PC-3 (cell line): ENCODE results near the gene CAMTA1. TPM values are rescaled to one million over a fixed set of nuclear protein-coding genes. Genes with fewer than 3 reads are reported as not detected.
"Not testable (repeated sequence)": the region's sequence is repeated elsewhere in the genome, so short reads cannot be mapped to it uniquely, and the experiment has no call there.

Experiments used
- ATAC-seq: fragments of 200-7000 bp; cut with Tn5 transposase; 2 replicates; pipeline ENCODE4 v1.9.1; 2020; ENCODE audit warnings: mild to moderate bottlenecking, moderate library complexity
- Bru-seq: library from RNA; stranded (reverse); fragments of 400-500 nt; gene quantifications from one replicate; lab custom pipeline; 2021; lab: Mats Ljungman, UMichigan
- BruChase-seq, 2 experiments: library from RNA; stranded (reverse); fragments of 400-500 nt; gene quantifications; one replicate each; lab custom pipeline; 2021; lab: Mats Ljungman, UMichigan
- BruUV-seq: library from RNA; stranded (reverse); fragments of 400-500 nt; replicated peaks from 2 replicates; lab custom pipeline; 2021; lab: Mats Ljungman, UMichigan
- CTCF ChIA-PET: fragments of 300-600 bp; sonication (Branson Sonifier 250); formaldehyde crosslinking; loops from one replicate; lab custom pipeline; 2022; ENCODE audit warnings: antibody characterized with exemption; lab: Charles Lee
- POLR2A ChIA-PET: fragments of 300-600 bp; sonication (Branson Sonifier 250); formaldehyde crosslinking; loops from one replicate; lab custom pipeline; 2022; ENCODE audit warnings: antibody characterized with exemption; ENCODE audit not compliant: unreplicated experiment; lab: Charles Lee
- DNase-seq: peaks from one replicate; pipeline ENCODE4 v3.0.0-alpha.2; 2015
- H2AFZ ChIP-seq: fragments of 300-600 bp; sonication (generic); 2 replicates; pipeline ENCODE4 v1.6.0; 2016; ENCODE audit warnings: antibody characterized with exemption, low read length
- H3F3A ChIP-seq: fragments of 300-600 bp; sonication (generic); one replicate; pipeline ENCODE4 v1.6.0; 2017; ENCODE audit warnings: antibody characterized with exemption, low read length, control low read depth, mild to moderate bottlenecking; ENCODE audit not compliant: unreplicated experiment
- H3K27ac ChIP-seq: fragments of 300-600 bp; sonication (generic); 2 replicates; pipeline ENCODE4 v1.5.1; 2016; ENCODE audit warnings: mild to moderate bottlenecking, low read length
- H3K27me3 ChIP-seq: fragments of 300-600 bp; sonication (generic); 2 replicates; pipeline ENCODE4 v1.6.1; 2016; ENCODE audit warnings: low read length, mixed read lengths
- H3K36me3 ChIP-seq: fragments of 300-600 bp; sonication (generic); 2 replicates; pipeline ENCODE4 v1.6.1; 2016; ENCODE audit warnings: low read depth, mixed run types, low read length, mixed read lengths
- H3K4me1 ChIP-seq: fragments of 300-600 bp; sonication (generic); 2 replicates; pipeline ENCODE4 v1.5.1; 2016; ENCODE audit warnings: low read length; ENCODE audit not compliant: insufficient read depth
- H3K4me2 ChIP-seq: fragments of 300-600 bp; sonication (generic); 2 replicates; pipeline ENCODE4 v1.6.0; 2016; ENCODE audit warnings: low read length
- H3K4me3 ChIP-seq: fragments of 300-600 bp; sonication (generic); 2 replicates; pipeline ENCODE4 v1.5.1; 2016; ENCODE audit warnings: mild to moderate bottlenecking, low read length, mixed read lengths
- H3K79me2 ChIP-seq: fragments of 300-600 bp; sonication (generic); 2 replicates; pipeline ENCODE4 v1.6.1; 2017; ENCODE audit warnings: low read length, mixed read lengths
- H3K9ac ChIP-seq: fragments of 300-600 bp; sonication (generic); 2 replicates; pipeline ENCODE4 v1.6.0; 2016; ENCODE audit warnings: mild to moderate bottlenecking, low read length
- H3K9me2 ChIP-seq: fragments of 300-600 bp; sonication (generic); replicated peaks from 2 replicates; pipeline ENCODE4 v1.6.1; 2016; ENCODE audit warnings: mixed run types, low read length, mixed read lengths
- H3K9me3 ChIP-seq: fragments of 300-600 bp; sonication (generic); 2 replicates; pipeline ENCODE4 v1.6.1; 2016; ENCODE audit warnings: low read length, mixed read lengths
- H4K20me1 ChIP-seq: fragments of 300-600 bp; sonication (generic); 2 replicates; pipeline ENCODE4 v1.6.1; 2016; ENCODE audit warnings: low read length, mixed read lengths
- EZH2 ChIP-seq: fragments of 300-600 bp; sonication (generic); IDR thresholded peaks from one replicate; pipeline ENCODE4 v1.6.1; 2017; ENCODE audit warnings: antibody characterized with exemption, mild to moderate bottlenecking, low read length; ENCODE audit not compliant: unreplicated experiment
- EZH2phosphoT487 ChIP-seq: fragments of 300-600 bp; sonication (generic); IDR thresholded peaks from 2 replicates; pipeline ENCODE4 v1.6.1; 2018; ENCODE audit warnings: mild to moderate bottlenecking, antibody characterized with exemption, low read length, borderline replicate concordance
- intact Hi-C: fragments of 100-400 bp; cut with micrococcal nuclease; formaldehyde crosslinking; loops from 2 replicates; pipeline ENCODE4 v1.9.0; 2023
- long read RNA-seq: library from polyadenylated mRNA; unstranded; transcript quantifications from one replicate; pipeline ENCODE4 v2.0.0, GENCODE V29; 2021; ENCODE audit not compliant: unreplicated experiment
- total RNA-seq: library from RNA; depleted of rRNA; stranded (reverse); fragments of >200 nt; gene quantifications from 2 replicates; pipeline ENCODE4 v1.2.3, GENCODE V29; 2014; rRNA removed
- TF ChIP-seq, protein P1 (sequence below): fragments of 300-600 bp; sonication (generic); conservative IDR thresholded peaks from 2 replicates; pipeline ENCODE4 v1.5.1; 2017; ENCODE audit warnings: antibody characterized with exemption, low read depth, mild to moderate bottlenecking, low read length

The CAMTA1 gene, protein sequence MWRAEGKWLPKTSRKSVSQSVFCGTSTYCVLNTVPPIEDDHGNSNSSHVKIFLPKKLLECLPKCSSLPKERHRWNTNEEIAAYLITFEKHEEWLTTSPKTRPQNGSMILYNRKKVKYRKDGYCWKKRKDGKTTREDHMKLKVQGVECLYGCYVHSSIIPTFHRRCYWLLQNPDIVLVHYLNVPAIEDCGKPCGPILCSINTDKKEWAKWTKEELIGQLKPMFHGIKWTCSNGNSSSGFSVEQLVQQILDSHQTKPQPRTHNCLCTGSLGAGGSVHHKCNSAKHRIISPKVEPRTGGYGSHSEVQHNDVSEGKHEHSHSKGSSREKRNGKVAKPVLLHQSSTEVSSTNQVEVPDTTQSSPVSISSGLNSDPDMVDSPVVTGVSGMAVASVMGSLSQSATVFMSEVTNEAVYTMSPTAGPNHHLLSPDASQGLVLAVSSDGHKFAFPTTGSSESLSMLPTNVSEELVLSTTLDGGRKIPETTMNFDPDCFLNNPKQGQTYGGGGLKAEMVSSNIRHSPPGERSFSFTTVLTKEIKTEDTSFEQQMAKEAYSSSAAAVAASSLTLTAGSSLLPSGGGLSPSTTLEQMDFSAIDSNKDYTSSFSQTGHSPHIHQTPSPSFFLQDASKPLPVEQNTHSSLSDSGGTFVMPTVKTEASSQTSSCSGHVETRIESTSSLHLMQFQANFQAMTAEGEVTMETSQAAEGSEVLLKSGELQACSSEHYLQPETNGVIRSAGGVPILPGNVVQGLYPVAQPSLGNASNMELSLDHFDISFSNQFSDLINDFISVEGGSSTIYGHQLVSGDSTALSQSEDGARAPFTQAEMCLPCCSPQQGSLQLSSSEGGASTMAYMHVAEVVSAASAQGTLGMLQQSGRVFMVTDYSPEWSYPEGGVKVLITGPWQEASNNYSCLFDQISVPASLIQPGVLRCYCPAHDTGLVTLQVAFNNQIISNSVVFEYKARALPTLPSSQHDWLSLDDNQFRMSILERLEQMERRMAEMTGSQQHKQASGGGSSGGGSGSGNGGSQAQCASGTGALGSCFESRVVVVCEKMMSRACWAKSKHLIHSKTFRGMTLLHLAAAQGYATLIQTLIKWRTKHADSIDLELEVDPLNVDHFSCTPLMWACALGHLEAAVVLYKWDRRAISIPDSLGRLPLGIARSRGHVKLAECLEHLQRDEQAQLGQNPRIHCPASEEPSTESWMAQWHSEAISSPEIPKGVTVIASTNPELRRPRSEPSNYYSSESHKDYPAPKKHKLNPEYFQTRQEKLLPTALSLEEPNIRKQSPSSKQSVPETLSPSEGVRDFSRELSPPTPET (N-terminal part only)
- total RNA-seq (40.8 and 42.5 TPM in 2 replicates), Bru-seq, nascent RNA (percentile 49 among the genes with signal in this experiment), BruChase-seq, experiment 1, labeled RNA remaining after a 6-hour chase (percentile 41 among the genes with signal in this experiment), BruChase-seq, experiment 2, labeled RNA remaining after a 2-hour chase (percentile 49 among the genes with signal in this experiment)
- long read RNA-seq, transcript CAMTA1-213 (3 exons, 538 nt): minor isoform, 35 of 165 reads
- long read RNA-seq, transcript CAMTA1-208 (4 exons, 567 nt): major isoform, 72 of 165 reads
- long read RNA-seq, transcript CAMTA1-202 (5 exons, 431 nt): minor isoform, 6 of 165 reads
- long read RNA-seq, transcript CAMTA1-209 (4 exons, 863 nt): minor isoform, 18 of 165 reads
- long read RNA-seq, partial matches to known transcripts: 3 of 165 reads
- long read RNA-seq, other reads (novel, unspliced or antisense): 31 of 165 reads

DNA sequence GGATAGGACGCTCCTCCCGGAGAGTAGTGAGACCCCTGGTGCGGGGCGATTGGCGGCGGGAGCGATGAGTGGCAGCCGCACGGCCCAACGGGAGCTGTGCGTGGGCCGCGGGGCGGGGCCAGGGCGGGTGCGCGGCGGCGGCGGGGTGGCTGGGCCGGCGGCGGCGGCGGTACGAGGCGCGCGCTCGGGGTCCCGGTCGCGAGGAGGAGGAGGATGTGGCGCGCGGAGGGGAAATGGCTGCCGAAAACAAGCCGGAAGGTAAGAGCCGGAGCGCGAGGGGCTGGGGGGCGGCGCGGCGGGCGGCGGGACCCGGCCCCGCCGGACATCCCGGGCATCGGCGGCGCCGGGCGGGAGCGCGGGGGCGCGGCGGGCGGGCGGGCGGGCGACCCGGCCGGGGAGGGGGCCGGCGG lies at the start of gene CAMTA1:
Gene CAMTA1, plus strand, starts transcription at position 137 of the 410 bp plus-strand sequence. Its CDS starts 77 bp downstream, at position 214.
- Histone ChIP-seq H3K27me3 (no peaks in the 10 kb centered on the region), H3K9ac (peak within 1 kb of the TSS; percentile 87), H3K4me1 (peaks cover 21% of the 10 kb centered on the region; the same call in 1 of the 2 replicates), H3K9me3 (no peaks in the 10 kb centered on the region), H3K4me3 (peak within 1 kb of the TSS; percentile 84), H2AFZ (peak within 1 kb of the TSS; percentile 78), H3K79me2 (peaks cover 44% of the 10 kb centered on the region), H3F3A (no peaks in the 10 kb centered on the region), H3K9me2 (no peaks in the 10 kb centered on the region), H3K36me3 (no peaks in the 10 kb centered on the region), H4K20me1 (peaks cover 27% of the 10 kb centered on the region; the same call in 1 of the 2 replicates), H3K4me2 (peak within 1 kb of the TSS; percentile 98), H3K27ac (peak within 1 kb of the TSS; percentile 75)
- no TSS peak for BruUV-seq
- ChIA-PET CTCF (interaction anchor here (0.9 to 2.0 kb wide), 3 partner anchors 63 to 84 kb away, joined by 4 to 6 read pairs (median 6); partner anchors contain the start of gene DNAJC11), POLR2A (interaction anchor here (0.5 to 0.6 kb wide), 3 partner anchors 16 to 917 kb away, joined by 3 to 4 read pairs (median 4); no protein-coding TSS in a partner anchor)
- intact Hi-C loops: loop anchor here (2.0 kb wide), 2 partner anchors 85 to 173 kb away; partner anchors contain the start of genes DNAJC11 and PHF13
- peak; percentile 85 for ATAC-seq
- DNase-seq: no peak
- no peak for TF ChIP-seq EZH2
- TF ChIP-seq EZH2phosphoT487: no peak
- TF ChIP-seq, protein P1, sequence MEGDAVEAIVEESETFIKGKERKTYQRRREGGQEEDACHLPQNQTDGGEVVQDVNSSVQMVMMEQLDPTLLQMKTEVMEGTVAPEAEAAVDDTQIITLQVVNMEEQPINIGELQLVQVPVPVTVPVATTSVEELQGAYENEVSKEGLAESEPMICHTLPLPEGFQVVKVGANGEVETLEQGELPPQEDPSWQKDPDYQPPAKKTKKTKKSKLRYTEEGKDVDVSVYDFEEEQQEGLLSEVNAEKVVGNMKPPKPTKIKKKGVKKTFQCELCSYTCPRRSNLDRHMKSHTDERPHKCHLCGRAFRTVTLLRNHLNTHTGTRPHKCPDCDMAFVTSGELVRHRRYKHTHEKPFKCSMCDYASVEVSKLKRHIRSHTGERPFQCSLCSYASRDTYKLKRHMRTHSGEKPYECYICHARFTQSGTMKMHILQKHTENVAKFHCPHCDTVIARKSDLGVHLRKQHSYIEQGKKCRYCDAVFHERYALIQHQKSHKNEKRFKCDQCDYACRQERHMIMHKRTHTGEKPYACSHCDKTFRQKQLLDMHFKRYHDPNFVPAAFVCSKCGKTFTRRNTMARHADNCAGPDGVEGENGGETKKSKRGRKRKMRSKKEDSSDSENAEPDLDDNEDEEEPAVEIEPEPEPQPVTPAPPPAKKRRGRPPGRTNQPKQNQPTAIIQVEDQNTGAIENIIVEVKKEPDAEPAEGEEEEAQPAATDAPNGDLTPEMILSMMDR: no peak

DNA sequence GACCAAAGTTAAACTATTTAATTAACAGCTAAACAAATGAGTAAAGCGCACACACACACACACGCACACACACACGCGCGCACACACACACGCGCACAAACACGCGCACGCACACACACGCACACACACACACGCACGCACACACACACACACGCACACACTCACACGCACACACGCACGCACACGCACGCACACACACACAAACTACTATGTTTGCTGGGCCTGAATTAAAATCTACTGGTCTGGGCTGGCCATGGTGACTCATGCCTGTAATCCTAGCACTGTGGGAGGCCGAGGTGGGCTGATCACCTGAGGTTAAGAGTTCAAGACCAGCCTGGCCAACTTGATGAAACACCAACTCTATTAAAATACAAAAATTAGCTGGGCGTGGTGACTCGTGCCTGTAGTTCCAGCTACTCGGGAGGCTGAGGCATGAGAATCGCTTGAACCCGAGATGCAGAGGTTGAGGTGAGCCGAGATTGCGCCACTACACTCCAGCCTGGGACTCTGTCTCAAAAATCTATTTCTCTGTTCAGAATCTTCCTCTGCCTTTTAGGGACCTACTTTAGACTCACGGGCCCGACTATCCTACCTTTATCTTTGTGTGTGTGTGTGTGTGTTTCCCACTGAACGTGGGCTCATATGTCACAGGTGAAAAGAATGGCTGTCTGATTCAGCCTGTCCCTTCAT lies 46.1 kb upstream of the CAMTA1 start:
- Histone ChIP-seq H3K9me2 (no peaks in the 10 kb centered on the region), H3K9ac (no peak overlapping the region), H4K20me1 (no peaks in the 10 kb centered on the region), H3K27ac (no peak overlapping the region), H3K4me2 (no peak overlapping the region), H3F3A (no peaks in the 10 kb centered on the region), H3K79me2 (no peaks in the 10 kb centered on the region), H3K4me1 (peaks cover 13% of the 10 kb centered on the region), H3K27me3 (no peaks in the 10 kb centered on the region), H2AFZ (no peak overlapping the region), H3K9me3 (no peaks in the 10 kb centered on the region), H3K36me3 (no peaks in the 10 kb centered on the region), H3K4me3 (no peak overlapping the region)
- POLR2A ChIA-PET: no interaction called here
- CTCF ChIA-PET: no interaction called here
- DNase-seq (no peak), ATAC-seq (no peak)
- TF ChIP-seq EZH2phosphoT487: no peak
- TF ChIP-seq EZH2: no peak
- TF ChIP-seq, protein P1: no peak
- intact Hi-C loops: no loop called here
- no TSS peak for BruUV-seq

DNA sequence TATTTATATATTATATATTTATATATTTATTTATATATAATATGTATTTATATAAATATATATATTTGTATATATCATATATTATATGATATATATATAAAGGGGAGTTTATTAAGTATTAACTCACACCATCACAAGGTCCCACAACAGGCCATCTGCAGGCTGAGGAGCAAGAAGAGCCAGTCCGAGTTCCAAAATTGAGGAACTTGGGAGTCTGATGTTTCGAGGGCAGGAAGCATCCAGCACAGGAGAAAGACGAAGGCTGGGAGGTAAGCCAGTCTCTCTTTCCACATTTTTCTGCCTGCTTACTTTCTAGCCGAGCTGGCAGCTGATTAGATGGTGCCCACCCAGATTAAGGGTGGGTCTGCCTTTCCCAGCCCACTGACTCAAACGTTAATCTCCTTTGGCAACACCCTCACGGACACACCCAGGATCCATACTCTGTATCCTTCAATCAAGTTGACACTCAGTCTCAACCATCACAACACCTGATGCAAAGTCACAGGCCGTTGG lies 42.5 kb upstream of the CAMTA1 start:
- H3K27me3 ChIP-seq: peaks cover 14% of the 10 kb centered on the region
- POLR2A ChIA-PET, H3F3A ChIP-seq, H3K4me3 ChIP-seq, ATAC-seq, BruUV-seq, H4K20me1 ChIP-seq, H3K36me3 ChIP-seq, H3K79me2 ChIP-seq, DNase-seq, intact Hi-C loops, H3K4me2 ChIP-seq, H3K9me3 ChIP-seq, CTCF ChIA-PET, H3K9ac ChIP-seq, H2AFZ ChIP-seq, H3K9me2 ChIP-seq, H3K27ac ChIP-seq: not testable (repeated sequence)
- peaks cover 13% of the 10 kb centered on the region for H3K4me1 ChIP-seq
